Sigmoid colon (tissue), 4 donors: Measurements from ENCODE around the gene GRAMD1A.

Experiments
- EP300 ChIP-seq, 4 donors: sonication (generic); formaldehyde crosslinking; IDR thresholded peaks; one replicate each; pipeline ENCODE4 v1.6.1; 2017; ENCODE audit warnings: antibody characterized with exemption in 4 of 4
- POLR2A ChIP-seq, 2 donors: fragments of 450-650 bp; IDR thresholded peaks; one replicate each; pipeline ENCODE4 v1.6.1; 2016; ENCODE audit warnings: antibody characterized with exemption in 2 of 2, mild to moderate bottlenecking in 2 of 2, moderate library complexity in 2 of 2
- POLR2AphosphoS5 ChIP-seq, 4 donors: sonication (generic); formaldehyde crosslinking; IDR thresholded peaks; one replicate each; pipeline ENCODE4 v1.6.1; 2017; ENCODE audit warnings: antibody characterized with exemption in 4 of 4
- TF ChIP-seq, protein P1 (sequence below), 4 experiments: fragments of 450-650 bp in 3 of 4; fragments of 200-600 bp in 1 of 4; IDR thresholded peaks; one replicate each; pipeline ENCODE4 v1.5.1; 2016 to 2019; ENCODE audit warnings: antibody characterized with exemption in 4 of 4, mild to moderate bottlenecking in 3 of 4, moderate library complexity in 2 of 4

DNA sequence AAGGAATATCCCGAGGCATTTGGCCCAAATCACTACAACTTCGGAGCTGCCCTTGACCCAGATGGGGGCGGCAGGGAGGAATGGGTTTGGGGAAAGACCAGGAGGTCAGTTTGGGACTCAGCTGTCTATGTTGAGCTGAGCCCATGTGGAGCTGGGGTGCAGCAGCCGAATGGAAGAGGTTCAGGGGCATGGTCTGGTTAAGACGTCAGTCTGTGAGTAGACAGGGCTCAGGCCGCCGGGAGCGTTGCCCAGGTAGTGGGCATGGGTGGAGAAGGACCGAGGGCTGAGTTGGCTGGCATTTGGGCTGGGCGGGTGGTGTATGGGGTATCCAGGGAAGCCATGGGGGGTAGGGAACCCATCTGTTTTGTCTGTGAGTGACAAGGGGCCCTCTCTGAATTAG, 20.9 kb downstream of the GRAMD1A start:
- TF ChIP-seq, protein P1, sequence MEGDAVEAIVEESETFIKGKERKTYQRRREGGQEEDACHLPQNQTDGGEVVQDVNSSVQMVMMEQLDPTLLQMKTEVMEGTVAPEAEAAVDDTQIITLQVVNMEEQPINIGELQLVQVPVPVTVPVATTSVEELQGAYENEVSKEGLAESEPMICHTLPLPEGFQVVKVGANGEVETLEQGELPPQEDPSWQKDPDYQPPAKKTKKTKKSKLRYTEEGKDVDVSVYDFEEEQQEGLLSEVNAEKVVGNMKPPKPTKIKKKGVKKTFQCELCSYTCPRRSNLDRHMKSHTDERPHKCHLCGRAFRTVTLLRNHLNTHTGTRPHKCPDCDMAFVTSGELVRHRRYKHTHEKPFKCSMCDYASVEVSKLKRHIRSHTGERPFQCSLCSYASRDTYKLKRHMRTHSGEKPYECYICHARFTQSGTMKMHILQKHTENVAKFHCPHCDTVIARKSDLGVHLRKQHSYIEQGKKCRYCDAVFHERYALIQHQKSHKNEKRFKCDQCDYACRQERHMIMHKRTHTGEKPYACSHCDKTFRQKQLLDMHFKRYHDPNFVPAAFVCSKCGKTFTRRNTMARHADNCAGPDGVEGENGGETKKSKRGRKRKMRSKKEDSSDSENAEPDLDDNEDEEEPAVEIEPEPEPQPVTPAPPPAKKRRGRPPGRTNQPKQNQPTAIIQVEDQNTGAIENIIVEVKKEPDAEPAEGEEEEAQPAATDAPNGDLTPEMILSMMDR (IDR thresholded peaks at IDR 0.05): no peak
- no peak for TF ChIP-seq POLR2AphosphoS5 (IDR thresholded peaks at IDR 0.05)
- TF ChIP-seq POLR2A (IDR thresholded peaks at IDR 0.05): no peak
- no peak for TF ChIP-seq EP300 (IDR thresholded peaks at IDR 0.05)
